ENCODE results near the gene SLC2A10.
"Not testable (repeated sequence)": the region's sequence is repeated elsewhere in the genome, so short reads cannot be mapped to it uniquely, and the experiment has no call there.

SLC2A10 gene

DNA sequence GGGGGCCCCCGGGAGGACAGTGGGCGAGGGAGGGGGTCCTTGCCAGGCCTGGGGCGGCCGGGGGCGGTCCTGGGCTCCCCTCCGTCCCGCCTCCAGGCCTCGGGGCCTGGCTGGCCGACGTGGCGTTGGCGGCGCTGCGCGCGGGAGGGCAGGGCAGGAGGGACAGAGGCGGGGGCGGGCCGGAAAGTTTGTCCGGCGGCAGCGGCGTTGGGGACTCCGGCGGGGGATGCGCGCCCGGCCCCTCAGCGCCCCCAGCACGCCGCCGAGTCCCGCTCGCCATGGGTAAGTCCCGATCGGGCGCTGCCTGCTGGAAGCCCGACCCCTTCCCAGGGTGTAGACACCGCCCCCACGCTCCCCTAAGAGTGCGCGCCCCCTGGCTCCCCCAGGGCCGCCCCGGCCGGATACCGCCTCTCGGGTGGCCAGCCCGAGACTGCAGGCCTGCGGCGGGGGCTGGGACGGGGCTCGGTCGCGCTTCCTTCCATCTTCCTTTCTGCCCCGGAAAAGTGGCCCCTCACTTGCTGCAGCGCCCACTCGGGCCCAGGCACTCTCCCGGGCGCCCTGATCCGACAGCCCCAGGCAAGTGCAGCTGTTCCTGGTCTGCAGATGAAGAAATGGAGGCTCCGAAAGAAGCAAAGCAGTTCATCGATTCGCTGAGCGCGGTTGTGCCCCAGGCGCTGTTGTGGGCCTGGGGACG, at the start of gene SLC2A10:
Gene SLC2A10 (plus strand): TSS at position 191 of the 694 bp plus-strand sequence. CDS start 88 bp downstream, at position 279.
- DNase-seq: no peak

DNA sequence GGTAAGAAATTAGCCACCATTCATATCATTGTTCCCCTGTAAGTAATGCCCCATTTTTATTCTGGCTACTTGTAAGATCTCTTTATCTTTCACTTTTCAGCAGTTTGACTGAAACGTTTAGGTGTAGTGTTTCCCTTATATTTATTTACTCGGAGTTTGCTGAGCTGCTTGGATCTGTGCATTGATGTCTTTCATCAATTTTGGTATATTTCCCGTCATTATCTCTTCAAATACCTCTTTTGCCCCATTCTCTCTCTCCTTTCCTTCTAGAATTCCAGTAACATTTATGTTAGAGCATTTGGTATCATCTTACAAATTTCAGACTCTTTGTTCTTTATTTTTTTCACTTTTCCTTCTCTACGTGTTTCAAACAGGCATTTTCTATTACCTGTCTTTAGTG, 49.0 kb upstream of the SLC2A10 start:
- DNase-seq: no peak

DNA sequence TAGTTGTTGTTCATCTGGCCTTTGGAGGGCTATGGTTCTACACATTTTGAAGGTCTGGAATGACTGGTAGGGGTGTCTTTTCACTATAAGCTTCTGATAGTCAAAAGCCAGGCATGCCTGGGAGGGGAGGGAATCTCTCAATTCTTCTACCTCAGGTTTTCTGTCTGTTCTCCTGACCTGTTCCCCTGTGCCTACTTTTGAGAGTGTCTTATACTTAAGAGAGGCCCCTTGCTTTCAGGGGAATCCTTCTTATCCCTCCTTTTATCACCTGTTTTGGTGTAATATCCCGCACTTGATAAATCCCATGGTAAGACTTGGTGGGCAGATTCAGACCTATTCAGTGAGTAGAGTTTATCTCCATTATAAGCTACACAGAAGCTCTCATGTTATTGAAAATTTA, 47.8 kb upstream of the SLC2A10 start:
- no peak for DNase-seq

GRCh38 chr20:46663531-46663930, 45.9 kb upstream of the SLC2A10 start:
- no peak for DNase-seq

- no peak for DNase-seq
These were observed 43.8 kb upstream of the SLC2A10 start for GRCh38 chr20:46665602-46666001.

DNA sequence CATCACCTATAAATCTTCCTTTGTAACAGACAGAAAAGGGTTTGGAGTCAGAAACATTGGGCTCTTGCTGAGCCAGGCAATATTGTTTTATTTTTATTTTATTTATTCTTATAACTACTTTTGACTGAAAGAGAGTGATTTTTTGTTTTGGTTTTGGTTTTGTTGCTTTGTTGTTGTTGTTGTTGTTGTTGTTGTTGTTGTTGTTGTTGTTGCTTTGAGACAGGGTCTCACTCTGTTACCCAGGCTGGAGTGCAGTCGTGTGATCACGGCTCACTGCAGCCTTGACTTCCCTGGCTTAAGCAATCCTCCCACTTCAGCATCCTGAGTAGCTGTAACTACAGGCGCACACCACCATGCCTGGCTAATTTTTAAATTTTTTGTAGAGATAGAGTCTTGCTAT, 43.1 kb upstream of the SLC2A10 start:
- DNase-seq: no peak

GRCh38 chr20:46666818-46667515, 42.5 kb upstream of the SLC2A10 start:
- DNase-seq: no peak

- no peak for DNase-seq
These were observed 39.2 kb upstream of the SLC2A10 start for GRCh38 chr20:46670228-46670584.

- DNase-seq: no peak
These were observed 38.6 kb upstream of the SLC2A10 start for GRCh38 chr20:46670585-46671584.

- DNase-seq: no peak
These were observed 37.4 kb upstream of the SLC2A10 start for GRCh38 chr20:46671866-46672542.

GRCh38 chr20:46672543-46673148, 36.8 kb upstream of the SLC2A10 start:
- DNase-seq: no peak

GRCh38 chr20:46673394-46674252, 35.8 kb upstream of the SLC2A10 start:
- DNase-seq: no peak

- DNase-seq: no peak
These were observed 35.0 kb upstream of the SLC2A10 start for GRCh38 chr20:46674253-46675083.

GRCh38 chr20:46676649-46677316, 32.7 kb upstream of the SLC2A10 start:
- not testable (repeated sequence) for DNase-seq

DNA sequence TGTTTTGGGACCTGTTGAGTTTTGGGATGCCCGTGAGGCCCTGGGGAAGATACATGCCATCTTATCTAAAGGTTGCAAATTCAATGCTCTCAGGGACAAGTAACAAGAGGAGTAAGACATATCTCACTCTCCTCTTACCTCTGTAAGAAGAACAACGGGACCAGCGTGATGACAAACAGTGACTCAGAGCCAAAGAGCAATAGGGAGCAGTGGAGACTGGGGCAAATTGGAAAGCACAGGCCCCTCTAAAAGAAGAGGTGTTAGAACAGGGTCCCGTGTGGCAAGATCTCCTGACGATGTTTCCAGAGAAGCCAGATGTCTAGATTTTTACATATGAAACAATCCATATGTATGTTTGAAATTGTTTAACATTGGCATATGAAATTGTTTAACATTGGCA, 31.8 kb upstream of the SLC2A10 start:
- DNase-seq: no peak

DNA sequence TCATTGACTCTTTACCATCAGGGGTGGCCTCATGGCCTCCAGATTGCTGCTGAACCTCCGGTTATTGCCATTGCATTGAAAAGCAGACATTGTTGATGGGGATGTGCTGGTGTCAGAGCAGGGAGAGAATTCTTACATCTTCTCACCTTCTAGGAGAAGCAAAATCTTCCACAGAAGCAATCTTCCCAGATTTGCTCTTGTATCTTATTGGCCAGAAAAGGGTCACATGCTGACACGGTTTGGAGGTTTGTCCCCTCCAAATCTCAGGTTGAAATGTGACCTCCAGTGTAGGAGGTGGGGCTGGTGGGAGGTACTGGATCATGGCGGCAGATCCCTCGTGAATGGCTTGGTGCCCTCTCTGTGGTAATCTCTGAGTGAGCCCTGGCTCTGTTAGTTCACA, 30.9 kb upstream of the SLC2A10 start:
- DNase-seq: no peak

- DNase-seq: no peak
These were observed 28.8 kb upstream of the SLC2A10 start for GRCh38 chr20:46680684-46681031.

- peak; percentile 73 for DNase-seq
These were observed 28.2 kb upstream of the SLC2A10 start for GRCh38 chr20:46681032-46681854.
